HG03064 (cell line): ENCODE measurements around the gene IBTK.
A peak's percentile ranks its signal among the peaks of the same experiment; 100 is the strongest.
"Not testable (repeated sequence)": the region's sequence is repeated elsewhere in the genome, so short reads cannot be mapped to it uniquely, and the experiment has no call there.

Source experiments
- ATAC-seq: cut with Tn5 transposase; IDR thresholded peaks from one replicate; pipeline ENCODE4 v1.9.1; 2021; ENCODE audit warnings: low read depth; ENCODE audit not compliant: unreplicated experiment

IBTK gene

DNA sequence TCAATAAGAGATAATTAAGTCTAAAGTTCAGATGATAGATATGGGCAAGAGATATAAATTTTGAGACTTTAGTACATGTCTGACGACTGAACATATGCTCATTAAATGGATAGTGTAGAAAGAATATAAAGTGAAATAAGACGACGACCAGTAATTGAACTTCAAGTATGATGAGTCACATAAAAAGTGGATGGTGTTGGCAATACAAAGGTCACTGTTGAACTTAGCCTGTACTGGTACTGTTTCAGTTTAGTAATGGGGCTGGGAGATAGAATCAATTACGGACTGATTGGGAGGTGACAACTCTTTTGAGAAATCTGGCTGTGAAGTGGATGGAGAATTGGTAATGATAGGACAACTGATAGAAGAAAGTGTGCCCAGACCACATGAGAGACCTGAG, 68.1 kb downstream of the IBTK start:
- ATAC-seq, result no peak

DNA sequence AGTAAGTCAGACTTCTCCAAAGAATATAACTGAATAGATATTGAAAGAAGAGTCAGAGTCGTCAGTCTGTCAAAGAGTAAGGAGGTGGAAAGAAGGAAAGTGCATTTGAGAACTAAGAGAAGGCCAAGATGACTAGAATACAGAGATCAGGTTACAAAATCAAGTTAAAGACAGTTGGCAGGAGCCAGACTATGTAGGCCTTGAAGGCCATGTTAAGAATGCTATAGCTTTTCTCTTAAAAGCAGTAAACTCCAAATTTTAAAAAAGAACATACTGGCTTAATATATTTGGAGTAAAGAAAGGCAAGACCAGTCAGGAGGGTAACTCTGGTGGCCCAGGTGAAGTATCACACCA, 68.8 kb downstream of the IBTK start:
- no peak for ATAC-seq

DNA sequence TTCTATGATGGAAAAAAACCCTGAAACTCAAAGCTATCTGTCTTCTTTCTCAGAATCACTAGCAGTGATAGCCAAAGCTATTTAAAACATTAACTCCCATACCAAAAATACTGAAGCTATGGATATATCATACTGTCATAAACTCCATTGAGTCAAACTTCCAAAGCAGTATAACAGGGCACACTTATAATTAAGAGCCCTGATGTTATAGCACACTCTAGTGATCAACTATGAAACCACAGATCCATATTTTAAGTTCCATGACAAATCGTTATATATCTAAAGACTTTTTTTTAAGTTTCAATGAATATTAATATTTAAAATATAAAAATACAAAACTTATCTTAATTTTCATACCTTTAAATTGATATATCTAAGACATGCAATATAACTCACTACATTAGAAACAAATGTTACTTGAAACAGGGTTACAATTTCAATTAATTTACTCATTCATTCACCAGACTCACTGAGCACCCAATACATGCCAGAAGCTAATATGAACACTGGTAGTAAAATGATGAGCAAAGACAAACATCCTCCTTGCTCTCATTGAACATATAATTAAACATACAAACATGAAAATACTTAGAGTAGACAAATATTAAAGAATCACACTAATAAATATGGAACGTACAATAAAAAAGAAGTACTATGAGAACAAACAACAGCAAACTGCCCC, 69.3 kb downstream of the IBTK start:
- ATAC-seq, result no peak

DNA sequence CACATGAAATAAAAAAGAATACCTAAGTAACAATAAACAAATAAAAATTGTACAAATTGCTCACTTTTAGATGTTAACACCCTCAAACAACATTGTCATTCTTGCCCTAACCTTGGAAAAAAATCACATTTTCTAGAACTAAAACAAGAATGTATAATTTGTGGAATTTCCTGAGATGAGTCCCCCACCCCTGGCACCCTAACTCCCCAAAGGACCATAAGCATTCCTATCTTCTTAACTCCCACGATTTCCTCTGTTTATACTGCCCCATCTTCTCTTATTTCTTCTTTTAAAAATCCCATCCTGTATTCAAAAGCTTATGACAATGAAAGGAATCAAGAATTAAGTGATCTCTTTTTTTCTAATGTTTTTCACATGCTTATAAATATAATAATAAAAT, 70.9 kb downstream of the IBTK start:
- no peak for ATAC-seq

DNA sequence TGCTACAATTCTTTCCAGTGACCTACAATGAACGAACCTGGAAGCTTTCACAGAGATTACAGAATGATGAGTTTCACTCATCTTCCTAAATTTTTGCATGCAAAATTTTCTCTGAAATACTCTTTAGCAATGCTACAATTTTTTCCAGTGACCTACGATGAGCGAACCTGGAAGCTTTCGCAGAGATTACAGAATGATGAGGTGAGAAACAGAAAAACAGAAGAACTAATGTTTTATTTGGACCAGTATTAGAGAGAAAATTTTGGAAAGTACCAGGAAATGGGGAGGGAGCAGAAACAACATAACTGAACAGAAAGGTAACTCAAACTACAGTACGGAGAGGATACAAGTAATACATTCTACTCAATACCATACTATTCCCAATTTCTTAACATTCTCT, 75.0 kb downstream of the IBTK start:
- no peak for ATAC-seq

DNA sequence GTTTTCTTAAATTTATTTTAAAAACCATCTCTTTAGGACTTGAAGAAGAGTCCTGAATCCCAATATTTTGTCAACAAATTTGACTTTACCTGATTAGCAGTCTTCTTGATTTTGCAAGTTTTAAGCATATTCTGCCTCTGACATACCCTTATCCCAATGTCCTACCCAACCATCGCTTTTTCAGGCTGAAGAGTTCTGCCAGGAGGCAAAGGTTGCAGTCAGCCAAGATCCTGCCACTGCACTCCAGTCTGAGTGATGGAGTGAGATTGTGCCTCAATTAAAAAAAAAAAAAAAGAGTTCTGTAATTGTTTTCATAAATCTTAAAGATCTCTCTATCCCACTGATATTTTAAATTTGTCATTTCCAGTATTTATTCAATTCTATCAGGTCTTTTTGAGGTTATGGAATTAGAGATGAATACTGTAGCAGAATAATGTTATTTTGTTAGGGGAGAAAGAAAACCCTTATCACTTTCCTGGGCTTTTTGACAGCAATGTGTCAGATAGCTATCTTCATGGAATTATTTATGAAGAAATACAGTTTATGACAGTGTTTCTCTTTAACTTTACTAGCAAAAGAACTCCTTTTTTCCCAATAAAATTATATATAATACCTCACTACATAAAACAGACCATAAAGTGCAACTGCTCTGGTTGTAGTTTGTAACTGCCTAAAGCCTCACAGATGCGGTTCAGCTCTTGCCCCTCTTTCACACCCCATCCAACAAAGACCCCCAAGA, 78.2 kb downstream of the IBTK start:
- ATAC-seq, result no peak

DNA sequence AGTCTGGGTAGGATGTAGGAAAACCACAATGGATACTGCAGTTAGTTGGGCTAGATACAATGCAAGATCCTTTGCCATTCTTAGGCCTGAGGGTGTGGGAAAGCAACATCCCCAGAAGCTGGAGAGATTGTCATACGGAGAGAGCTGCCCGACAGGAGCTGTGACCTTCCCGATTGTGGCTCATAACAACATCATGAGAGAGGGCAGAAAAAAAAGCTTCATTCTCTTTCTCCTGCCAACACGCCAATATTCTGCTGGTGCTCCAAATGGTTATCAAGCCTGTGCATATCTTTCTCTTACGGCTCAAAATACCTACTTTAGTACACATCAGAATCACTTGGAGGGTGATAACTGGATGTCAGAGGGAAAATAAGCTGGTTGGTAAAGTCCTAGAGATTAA, 81.1 kb downstream of the IBTK start:
- no peak for ATAC-seq

DNA sequence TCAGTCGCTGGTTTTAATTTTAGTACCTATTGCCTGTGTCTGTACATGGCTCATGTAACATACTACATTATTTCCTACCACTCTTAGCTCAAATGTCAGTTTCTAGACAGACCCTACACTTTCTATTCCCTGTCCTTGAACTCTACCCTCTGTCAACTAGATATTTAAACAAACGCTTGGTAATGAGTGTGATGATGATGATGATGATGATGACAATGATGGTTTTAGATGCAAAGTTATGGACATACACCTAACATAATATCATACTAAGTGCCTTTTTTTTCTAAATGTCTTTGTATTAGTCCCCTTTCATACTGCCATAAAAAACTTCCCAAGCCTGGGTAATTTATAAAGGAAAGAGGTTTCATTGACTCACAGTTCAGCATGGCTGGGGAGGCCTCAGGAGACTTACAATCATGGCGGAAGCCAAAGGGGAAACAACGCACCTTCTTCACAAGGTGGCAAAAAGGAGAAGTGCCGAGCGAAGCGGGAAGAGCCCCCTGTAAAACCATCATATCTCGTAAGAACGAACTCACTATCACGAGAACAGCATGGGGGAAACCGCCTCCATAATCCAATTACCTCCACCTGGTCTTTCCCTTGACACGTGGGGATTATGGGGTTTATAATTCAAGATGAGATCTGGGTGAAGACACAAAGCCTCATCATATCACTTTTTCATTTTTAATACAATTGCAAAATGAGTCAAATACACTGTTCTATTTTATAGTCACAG, 87.1 kb downstream of the IBTK start:
- no peak for ATAC-seq

DNA sequence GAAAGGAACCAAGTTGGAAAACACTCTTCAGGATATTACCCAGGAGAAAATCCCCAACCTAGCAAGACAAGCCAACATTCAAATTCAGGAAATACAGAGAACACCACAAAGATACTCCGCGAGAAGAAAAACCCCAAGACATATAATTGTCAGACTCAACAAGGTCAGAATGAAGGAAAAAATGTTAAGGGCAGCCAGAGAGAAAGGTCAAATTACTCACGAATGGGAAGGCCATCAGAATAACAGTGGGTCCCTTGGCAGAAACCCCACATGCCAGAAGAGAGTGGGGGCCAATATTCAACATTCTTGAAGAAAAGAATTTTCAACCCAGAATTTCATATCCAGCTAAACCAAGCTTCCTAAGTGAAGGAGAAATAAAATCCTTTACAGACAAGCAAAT, 94.8 kb downstream of the IBTK start:
- not testable (repeated sequence) for ATAC-seq

DNA sequence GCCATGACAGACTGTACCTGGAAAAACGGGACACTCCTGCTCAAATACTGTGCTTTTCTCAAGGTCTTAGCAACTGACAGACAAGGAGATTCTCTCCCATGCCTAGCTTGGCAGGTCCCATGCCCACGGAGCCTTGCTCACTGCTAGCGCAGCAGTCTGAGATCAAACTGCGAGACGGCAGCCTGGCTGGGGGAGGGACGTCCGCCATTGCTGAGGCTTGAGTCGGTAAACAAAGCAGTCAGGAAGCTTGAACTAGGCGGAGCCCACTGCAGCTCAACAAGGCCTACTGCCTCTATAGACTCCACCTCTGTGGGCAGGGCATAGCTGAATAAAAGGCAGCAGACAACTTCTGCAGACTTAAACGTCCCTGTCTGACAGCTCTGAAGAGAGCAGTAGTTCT, 96.4 kb downstream of the IBTK start:
- ATAC-seq, result not testable (repeated sequence)

DNA sequence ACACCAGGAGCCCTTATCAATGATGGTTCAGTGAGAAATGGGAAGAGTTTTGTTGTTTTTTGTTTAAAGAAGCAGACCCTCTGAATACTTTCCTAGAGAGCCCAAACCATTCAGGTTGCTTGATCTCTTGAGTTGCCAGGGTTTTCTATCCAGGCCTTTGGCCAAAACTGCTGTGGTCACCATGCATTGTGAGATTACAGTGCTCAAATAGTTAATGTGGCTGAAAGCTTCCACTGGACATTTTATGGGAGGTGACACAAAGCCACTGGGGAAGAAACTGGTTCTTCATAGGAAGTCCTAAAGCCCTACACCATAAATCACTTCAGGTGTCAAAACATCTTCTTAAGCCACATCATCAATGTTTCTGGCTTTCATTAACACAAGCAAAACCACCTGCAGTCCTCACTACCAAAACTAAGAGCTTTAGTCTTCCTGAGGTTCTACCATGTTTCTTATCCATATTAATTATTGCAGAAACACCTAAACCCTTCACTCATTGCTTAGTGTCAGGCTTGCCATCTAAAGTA, 101.6 kb downstream of the IBTK start:
- ATAC-seq, result no peak

DNA sequence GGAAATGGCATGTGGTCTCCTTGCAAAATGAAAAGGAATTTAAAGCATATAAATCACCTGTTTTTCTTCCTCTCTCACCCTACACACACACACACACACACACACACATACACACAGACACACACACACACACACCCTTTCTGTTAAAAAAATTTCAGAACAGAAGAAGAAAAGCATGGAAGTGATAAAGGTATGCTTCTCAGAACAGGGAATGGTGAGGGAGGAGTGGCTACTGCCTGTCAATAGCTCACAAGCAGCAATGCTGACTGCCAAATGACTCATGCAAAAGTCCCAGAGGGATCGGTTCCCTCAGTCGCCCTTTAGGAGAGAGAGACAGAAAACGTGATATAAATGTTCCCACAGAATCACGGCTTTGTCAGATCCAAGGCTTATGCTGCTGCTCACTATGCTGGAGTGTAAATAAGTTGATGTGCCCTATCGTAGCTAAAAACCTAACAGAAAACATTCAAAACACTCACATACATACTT, 102.6 kb downstream of the IBTK start:
- ATAC-seq, result no peak

DNA sequence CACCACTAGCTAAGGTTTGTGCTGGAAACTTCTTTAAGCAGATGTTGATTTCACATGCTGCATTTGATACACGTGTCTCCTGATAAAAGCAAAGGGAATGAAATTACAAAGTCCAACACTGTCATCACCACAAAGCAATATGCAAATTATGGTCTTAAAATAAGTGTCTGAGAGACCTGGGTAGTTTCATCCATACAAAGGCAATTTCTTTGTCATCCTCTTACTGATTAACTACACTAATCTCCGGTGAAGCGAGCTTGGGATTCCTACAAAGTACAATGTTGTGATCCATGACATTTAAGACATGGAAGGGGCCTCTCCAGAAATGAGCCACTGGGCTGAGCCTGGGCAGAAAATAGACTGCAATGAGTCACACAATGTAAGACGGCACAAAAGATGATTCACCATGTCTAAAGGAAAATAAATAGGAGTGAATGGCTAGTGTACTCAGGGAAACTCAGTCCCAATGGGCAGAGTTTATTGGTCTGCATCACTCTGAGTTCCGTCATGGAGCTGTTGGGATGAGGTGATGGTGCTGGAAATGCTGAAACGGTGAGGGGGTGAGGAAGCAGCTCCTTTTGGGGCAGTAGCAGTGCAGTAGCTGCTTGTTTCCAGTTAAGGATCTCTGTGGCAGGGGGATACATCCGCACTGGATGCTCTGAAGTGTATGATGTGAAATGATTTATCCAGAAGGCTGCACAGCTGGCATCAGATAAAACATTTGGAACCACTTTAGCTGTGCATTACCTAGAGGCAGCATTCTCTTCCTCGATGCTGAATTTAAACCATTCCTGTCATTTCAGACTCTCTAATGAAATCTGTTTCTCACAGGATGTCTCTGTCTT, 103.3 kb downstream of the IBTK start:
- peak; percentile 85 for ATAC-seq

DNA sequence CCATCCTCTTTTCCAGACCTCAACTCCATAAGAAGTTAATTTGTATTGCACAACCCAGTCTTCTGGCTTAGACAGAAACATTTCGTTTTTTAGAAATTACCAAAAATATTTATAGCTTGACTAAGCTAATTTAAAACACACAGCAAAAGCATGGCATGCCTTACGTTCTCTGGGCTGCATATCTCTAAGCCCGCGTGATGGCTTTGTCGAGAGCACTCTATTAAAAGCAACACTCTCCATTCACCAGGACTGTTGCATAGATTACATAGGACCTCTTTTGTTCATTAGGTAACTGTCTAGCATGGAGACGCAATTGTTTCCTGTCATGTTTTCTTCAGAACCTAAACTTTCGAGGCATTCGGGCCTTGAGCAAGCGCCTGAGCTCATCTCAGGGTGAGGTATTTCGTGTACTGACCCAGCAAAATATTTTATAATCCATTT, 104.5 kb downstream of the IBTK start:
- ATAC-seq, result no peak

DNA sequence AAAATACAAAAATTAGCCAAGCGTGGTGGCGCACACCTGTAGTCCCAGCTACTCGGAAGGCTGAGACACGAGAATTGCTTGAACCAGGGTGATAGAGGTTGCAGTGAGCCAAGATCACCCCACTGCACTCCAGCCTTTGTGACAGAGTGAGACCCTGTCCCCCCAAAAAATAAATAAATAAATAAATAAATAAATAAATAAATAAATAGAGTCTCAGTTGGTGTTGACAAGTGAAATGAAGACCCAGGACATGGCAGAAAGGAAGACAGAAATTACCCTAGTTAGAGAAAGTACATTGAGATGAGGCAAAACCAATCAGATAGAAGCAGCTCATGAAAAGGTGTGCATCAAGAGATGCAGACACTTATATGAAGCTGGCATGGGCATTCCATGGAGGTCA, 105.0 kb downstream of the IBTK start:
- ATAC-seq, result no peak

DNA sequence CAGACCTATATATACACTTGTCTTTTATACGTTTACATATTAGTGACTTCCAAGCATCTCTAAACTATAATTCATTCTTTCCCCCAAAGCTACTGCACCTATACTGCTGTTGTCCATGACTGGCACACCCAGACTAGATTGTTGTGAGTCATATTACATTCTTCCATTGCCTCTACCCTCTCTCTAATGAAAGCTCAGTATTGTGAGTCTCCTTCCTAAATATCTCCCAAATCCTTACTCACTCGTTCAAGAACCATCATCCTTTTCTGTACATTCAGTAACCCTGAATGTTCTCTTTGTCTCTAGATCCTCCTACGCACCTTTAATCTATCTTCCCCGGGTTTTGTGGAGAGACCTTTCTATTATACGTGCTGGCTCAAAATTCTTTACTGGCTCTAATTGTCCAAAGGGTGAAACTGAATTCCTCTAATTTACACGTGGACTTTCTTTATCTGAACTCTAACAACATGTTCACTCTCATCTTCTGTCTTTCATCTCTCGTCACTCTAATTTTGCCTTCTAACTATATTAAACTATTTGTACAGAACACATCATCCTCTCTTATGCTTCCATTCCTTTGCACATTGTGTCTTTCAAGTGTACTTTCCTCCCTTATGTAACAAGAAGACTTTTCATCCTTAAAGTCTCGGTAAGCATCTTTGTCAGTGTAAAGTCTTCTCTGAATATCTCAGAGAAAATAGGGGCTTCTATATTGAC, 109.3 kb downstream of the IBTK start:
- ATAC-seq, result no peak

DNA sequence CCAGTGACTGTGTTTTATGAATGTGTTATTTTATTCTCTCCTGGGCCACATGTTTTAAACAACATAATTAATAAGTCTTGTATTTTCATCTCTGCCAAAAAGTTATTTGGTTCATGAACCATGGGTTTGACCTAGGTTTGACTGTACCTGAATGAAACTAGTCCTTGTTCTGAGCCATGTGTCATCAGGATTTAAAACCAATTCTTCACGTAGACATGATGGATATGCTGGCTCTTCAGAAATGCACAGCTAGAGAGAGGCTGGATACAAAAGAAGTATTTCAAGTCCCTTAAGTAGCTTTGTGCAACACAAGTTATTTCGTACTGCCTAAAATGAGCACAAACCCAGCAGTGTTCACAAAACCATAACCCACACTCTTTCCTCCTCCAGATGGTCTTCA, 116.1 kb downstream of the IBTK start:
- no peak for ATAC-seq

DNA sequence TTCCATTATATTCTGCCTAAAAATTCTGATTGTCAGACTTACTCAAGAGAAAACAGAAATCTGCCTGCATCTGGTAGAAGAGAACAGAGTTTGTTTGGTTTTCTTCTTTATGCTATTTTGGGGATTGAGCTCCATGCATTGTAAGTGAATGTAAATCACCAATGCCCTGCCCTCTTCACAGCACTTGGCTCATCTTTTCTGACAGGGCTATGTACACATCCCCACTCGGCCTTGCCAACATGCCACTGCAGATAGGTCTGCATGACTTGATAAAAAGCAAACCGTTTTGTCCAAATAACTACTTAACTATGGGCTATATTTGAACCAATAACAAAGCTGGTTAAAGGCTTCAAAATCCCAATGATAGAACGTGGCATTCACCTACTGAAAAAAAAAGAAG, 117.7 kb downstream of the IBTK start:
- no peak for ATAC-seq

DNA sequence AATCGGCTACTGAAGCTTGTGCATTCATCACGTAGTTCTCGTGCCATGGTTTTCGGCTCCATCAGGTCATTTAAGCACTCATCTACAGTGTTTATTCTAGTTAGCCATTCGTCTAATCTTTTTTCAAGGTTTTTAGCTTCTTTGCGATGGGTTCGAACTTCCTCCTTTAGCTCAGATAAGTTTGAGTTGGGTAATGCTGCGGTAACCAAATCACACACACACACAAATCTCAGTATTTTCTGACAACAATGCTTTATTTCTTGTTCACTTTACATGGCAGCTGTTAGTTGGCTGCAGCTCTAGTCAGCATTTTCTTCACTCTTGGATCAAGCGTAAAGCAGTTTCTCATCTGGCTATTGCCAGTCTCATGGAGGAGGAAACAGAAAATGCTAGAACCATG, 118.6 kb downstream of the IBTK start:
- not testable (repeated sequence) for ATAC-seq

DNA sequence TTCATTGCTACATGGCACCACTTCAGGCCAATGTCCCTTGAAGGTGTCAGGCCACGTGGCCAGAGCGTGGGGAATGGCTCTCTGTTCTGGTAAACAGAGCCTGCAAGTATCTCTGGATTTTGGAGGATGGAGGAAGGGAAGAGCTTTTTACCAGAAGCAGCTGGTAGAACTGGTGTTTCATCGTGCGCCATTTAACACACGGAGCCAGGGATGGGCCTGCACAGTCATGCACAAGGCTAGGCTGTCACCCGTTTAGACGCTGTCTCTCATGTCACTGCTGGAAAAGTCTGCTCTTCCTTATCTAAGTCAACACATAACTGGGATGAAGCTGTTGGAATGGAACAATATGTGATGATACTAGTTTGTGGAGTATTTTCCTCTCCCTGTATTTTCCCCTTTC, 123.9 kb downstream of the IBTK start:
- no peak for ATAC-seq
